Caco-2 (cell line): ENCODE data around the gene NT5DC4. TPM values are rescaled to one million over a fixed set of nuclear protein-coding genes. Genes with fewer than 3 reads are reported as not detected.

Source experiments
- BruUV-seq: library from RNA; stranded (reverse); fragments of 400-500 nt; replicated peaks from 2 replicates; lab custom pipeline; 2021; lab: Mats Ljungman, UMichigan
- CTCF ChIA-PET: fragments of 300-600 bp; sonication (Branson Sonifier 250); formaldehyde crosslinking; loops from one replicate; lab custom pipeline; 2022; ENCODE audit warnings: antibody characterized with exemption; lab: Charles Lee
- POLR2A ChIA-PET: fragments of 300-600 bp; sonication (Branson Sonifier 250); formaldehyde crosslinking; loops from one replicate; lab custom pipeline; 2022; ENCODE audit warnings: antibody characterized with exemption; lab: Charles Lee
- DNase-seq, 2 experiments: peaks; one replicate each; pipeline versions ENCODE4 v3.0.0 to v3.0.0-alpha.2; 2020 to 2022
- H3K27me3 ChIP-seq: replicated peaks from 2 replicates; pipeline ENCODE4 v1.6.0; 2011; ENCODE audit warnings: low read length; ENCODE audit not compliant: control insufficient read depth, insufficient read depth
- H3K36me3 ChIP-seq: 2 replicates; pipeline ENCODE4 v1.5.1; 2011; ENCODE audit warnings: low read length; ENCODE audit not compliant: control insufficient read depth, insufficient read depth
- H3K4me1 ChIP-seq: fragments of 250-450 bp; sonication (Bioruptor Pico); 2 replicates; pipeline ENCODE4 v1.5.1; 2020; ENCODE audit warnings: mild to moderate bottlenecking
- H3K4me3 ChIP-seq: 2 replicates; pipeline ENCODE4 v1.5.1; 2011; ENCODE audit warnings: low read depth, mild to moderate bottlenecking, control low read depth, low read length
- H3K9me3 ChIP-seq: fragments of 250-450 bp; sonication (Bioruptor Pico); 2 replicates; pipeline ENCODE4 v1.5.1; 2020; ENCODE audit warnings: mild to moderate bottlenecking, moderate library complexity
- H3K27ac Mint-ChIP-seq: one replicate; pipeline ENCODE4 v1.8.0; 2022; ENCODE audit warnings: mixed read lengths; ENCODE audit not compliant: unreplicated experiment
- H3K27me3 Mint-ChIP-seq: one replicate; pipeline ENCODE4 v1.8.0; 2022; ENCODE audit warnings: mixed read lengths; ENCODE audit not compliant: insufficient read depth, unreplicated experiment
- H3K36me3 Mint-ChIP-seq: one replicate; pipeline ENCODE4 v1.8.0; 2022; ENCODE audit warnings: mild to moderate bottlenecking, mixed read lengths; ENCODE audit not compliant: insufficient read depth, unreplicated experiment
- H3K4me1 Mint-ChIP-seq: one replicate; pipeline ENCODE4 v1.8.0; 2022; ENCODE audit warnings: low read depth, mixed read lengths; ENCODE audit not compliant: unreplicated experiment
- H3K4me3 Mint-ChIP-seq: one replicate; pipeline ENCODE4 v1.8.0; 2022; ENCODE audit warnings: mild to moderate bottlenecking, moderate library complexity, mixed read lengths; ENCODE audit not compliant: unreplicated experiment
- H3K9me3 Mint-ChIP-seq: one replicate; pipeline ENCODE4 v1.8.0; 2022; ENCODE audit warnings: mixed read lengths; ENCODE audit not compliant: unreplicated experiment
- CTCF ChIP-seq, 2 experiments: fragments of 200-600 bp in 1 of 2; IDR thresholded peaks; 1 replicate in 1 of 2; 2 replicates in 1 of 2; pipeline versions ENCODE4 v1.5.1 to v1.8.0; 2011 to 2022; ENCODE audit warnings: antibody characterized with exemption in 1 of 2, control low read depth in 1 of 2, inconsistent platforms in 1 of 2, low read depth in 1 of 2, low read length in 1 of 2, mild to moderate bottlenecking in 1 of 2, moderate library complexity in 1 of 2; ENCODE audit not compliant: insufficient read depth in 1 of 2, severe bottlenecking in 1 of 2, unreplicated experiment in 1 of 2
- intact Hi-C: fragments of 100-400 bp; cut with micrococcal nuclease; formaldehyde crosslinking; loops from one replicate; pipeline ENCODE4 v1.10.0; 2022; ENCODE audit not compliant: unreplicated experiment
- total RNA-seq: library from RNA; stranded (reverse); gene quantifications from 2 replicates; pipeline ENCODE4 v1.2.3, GENCODE V29; 2022

Gene NT5DC4
- total RNA-seq, 1 experiment from 2014 or later, result 4.0 TPM

- no peaks in the 10 kb centered on the region for H3K9me3 ChIP-seq
- H3K4me3 ChIP-seq, result no peak overlapping the region
- no peak for DNase-seq
- no peaks in the 10 kb centered on the region for H3K27me3 Mint-ChIP-seq
- H3K4me1 Mint-ChIP-seq, result peaks cover 16% of the 10 kb centered on the region
- H3K4me1 ChIP-seq, result peaks cover 10% of the 10 kb centered on the region
- intact Hi-C loops, result loop anchor here (1.0 to 5.0 kb wide), 4 partner anchors 34 to 92 kb away; partner anchors contain the start of gene SLC20A1
- no TSS peak for BruUV-seq
- TF ChIP-seq CTCF (IDR thresholded peaks at IDR 0.05; ENCODE audit: insufficient read depth in 1 of 2, low read depth in 1 of 2, low read length in 1 of 2, severe bottlenecking in 1 of 2, unreplicated experiment in 1 of 2), result no peak
- no peaks in the 10 kb centered on the region for H3K27me3 ChIP-seq
- H3K27ac Mint-ChIP-seq, result no peak overlapping the region
- ChIA-PET POLR2A (no interaction called here), CTCF (interaction anchor here (1.3 to 1.6 kb wide), 3 partner anchors 34 to 65 kb away, joined by 6 to 17 read pairs (median 9); partner anchors contain the start of gene SLC20A1)
- H3K36me3 ChIP-seq, result no peaks in the 10 kb centered on the region
- no peak overlapping the region for H3K4me3 Mint-ChIP-seq
- no peaks in the 10 kb centered on the region for H3K36me3 Mint-ChIP-seq
- no peaks in the 10 kb centered on the region for H3K9me3 Mint-ChIP-seq
Observed at GRCh38 chr2:112691881-112692281, 28.9 kb upstream of the NT5DC4 start.

GRCh38 chr2:112692495-112692911, 28.3 kb upstream of the NT5DC4 start:
- H3K9me3 Mint-ChIP-seq, result no peaks in the 10 kb centered on the region
- Histone ChIP-seq H3K36me3 (no peaks in the 10 kb centered on the region), H3K4me1 (peaks cover 10% of the 10 kb centered on the region), H3K27me3 (no peaks in the 10 kb centered on the region), H3K4me3 (no peak overlapping the region), H3K9me3 (no peaks in the 10 kb centered on the region)
- no TSS peak for BruUV-seq
- no peaks in the 10 kb centered on the region for H3K27me3 Mint-ChIP-seq
- intact Hi-C loops, result loop anchor here (1.0 to 5.0 kb wide), 2 partner anchors 34 to 45 kb away; partner anchors contain the start of gene SLC20A1
- ChIA-PET CTCF (interaction anchor here (1.3 to 1.6 kb wide), 3 partner anchors 34 to 66 kb away, joined by 6 to 17 read pairs (median 9); partner anchors contain the start of gene SLC20A1), POLR2A (interaction anchor here (0.8 kb wide), 1 partner anchor 34 kb away, joined by 3 read pairs; no protein-coding TSS in a partner anchor)
- no peak overlapping the region for H3K4me3 Mint-ChIP-seq
- peaks cover 16% of the 10 kb centered on the region for H3K4me1 Mint-ChIP-seq
- peak; percentile 72 to 86 for DNase-seq
- H3K36me3 Mint-ChIP-seq, result no peaks in the 10 kb centered on the region
- no peak for TF ChIP-seq CTCF (IDR thresholded peaks at IDR 0.05; ENCODE audit: insufficient read depth in 1 of 2, low read depth in 1 of 2, low read length in 1 of 2, severe bottlenecking in 1 of 2, unreplicated experiment in 1 of 2)
- peak overlapping the region; percentile 17 for H3K27ac Mint-ChIP-seq

GRCh38 chr2:112692918-112693317, 27.9 kb upstream of the NT5DC4 start:
- Mint-ChIP-seq H3K4me3 (no peak overlapping the region), H3K9me3 (no peaks in the 10 kb centered on the region), H3K27ac (peak overlapping the region; percentile 17), H3K27me3 (no peaks in the 10 kb centered on the region), H3K4me1 (peaks cover 16% of the 10 kb centered on the region), H3K36me3 (no peaks in the 10 kb centered on the region)
- no peaks in the 10 kb centered on the region for H3K36me3 ChIP-seq
- no peaks in the 10 kb centered on the region for H3K9me3 ChIP-seq
- POLR2A ChIA-PET, result interaction anchor here (0.8 kb wide), 1 partner anchor 34 kb away, joined by 3 read pairs; no protein-coding TSS in a partner anchor
- H3K4me3 ChIP-seq, result no peak overlapping the region
- DNase-seq, result no peak
- H3K27me3 ChIP-seq, result no peaks in the 10 kb centered on the region
- intact Hi-C loops, result loop anchor here (1.0 to 5.0 kb wide), 2 partner anchors 33 to 46 kb away; partner anchors contain the start of gene SLC20A1
- TF ChIP-seq CTCF (IDR thresholded peaks at IDR 0.05; ENCODE audit: insufficient read depth in 1 of 2, low read depth in 1 of 2, low read length in 1 of 2, severe bottlenecking in 1 of 2, unreplicated experiment in 1 of 2), result no peak
- no TSS peak for BruUV-seq
- CTCF ChIA-PET, result interaction anchor here (1.3 to 1.6 kb wide), 3 partner anchors 33 to 66 kb away, joined by 6 to 17 read pairs (median 9); partner anchors contain the start of gene SLC20A1
- H3K4me1 ChIP-seq, result peaks cover 10% of the 10 kb centered on the region
